Measurements from ENCODE around the gene ALKBH3. TPM values are rescaled to one million over a fixed set of nuclear protein-coding genes. Genes with fewer than 3 reads are reported as not detected.
A peak's percentile ranks its signal among the peaks of the same experiment; 100 is the strongest.

The ALKBH3 gene
- polyA plus RNA-seq (2013, experiment 1 of 2; ENCODE audit: insufficient read length): 30.8 TPM
- polyA plus RNA-seq (2013, experiment 2 of 2; ENCODE audit: insufficient read length): 30.7 TPM

- DNase-seq: peak; percentile 95
Measured at GRCh38 chr11:43880640-43881159, at the start of gene ALKBH3. Gene ALKBH3, plus strand, starts transcription at chr11:43880831. Its CDS starts 1,822 bp downstream, at chr11:43882653.

GRCh38 chr11:43830928-43831440 lies 49.6 kb upstream of the ALKBH3 start:
- peak; percentile 99 for DNase-seq

- no peak for DNase-seq
Measured at GRCh38 chr11:43832536-43832935, 48.1 kb upstream of the ALKBH3 start.

GRCh38 chr11:43833657-43834073 lies 47.0 kb upstream of the ALKBH3 start:
- DNase-seq: peak; percentile 29

GRCh38 chr11:43834286-43834685 lies 46.3 kb upstream of the ALKBH3 start:
- DNase-seq: no peak

GRCh38 chr11:43835104-43835503 lies 45.5 kb upstream of the ALKBH3 start:
- DNase-seq: no peak

GRCh38 chr11:43837879-43838278 lies 42.8 kb upstream of the ALKBH3 start:
- no peak for DNase-seq

- DNase-seq: no peak
Measured at GRCh38 chr11:43842021-43842420, 38.6 kb upstream of the ALKBH3 start.

- DNase-seq: no peak
Measured at GRCh38 chr11:43845816-43846215, 34.8 kb upstream of the ALKBH3 start.

GRCh38 chr11:43852057-43852636 lies 28.5 kb upstream of the ALKBH3 start:
- peak; percentile 75 for DNase-seq

- DNase-seq: no peak
Measured at GRCh38 chr11:43853781-43854180, 26.9 kb upstream of the ALKBH3 start.

- DNase-seq: no peak
Measured at GRCh38 chr11:43856993-43857392, 23.6 kb upstream of the ALKBH3 start.

- no peak for DNase-seq
Measured at GRCh38 chr11:43861141-43861540, 19.5 kb upstream of the ALKBH3 start.

GRCh38 chr11:43866520-43866919 lies 14.1 kb upstream of the ALKBH3 start:
- DNase-seq: peak; percentile 3

- DNase-seq: no peak
Measured at GRCh38 chr11:43866969-43867368, 13.7 kb upstream of the ALKBH3 start.

GRCh38 chr11:43868852-43869567 lies 11.6 kb upstream of the ALKBH3 start:
- DNase-seq: peak; percentile 67

- no peak for DNase-seq
Measured at GRCh38 chr11:43871051-43871450, 9.6 kb upstream of the ALKBH3 start.

GRCh38 chr11:43872995-43873394 lies 7.6 kb upstream of the ALKBH3 start:
- no peak for DNase-seq

GRCh38 chr11:43874078-43874477 lies 6.6 kb upstream of the ALKBH3 start:
- DNase-seq: no peak

- DNase-seq: no peak
Measured at GRCh38 chr11:43874738-43875137, 5.9 kb upstream of the ALKBH3 start.

GRCh38 chr11:43879789-43880639 lies 617 bp upstream of the ALKBH3 start:
- DNase-seq: no peak

- DNase-seq: no peak
Measured at GRCh38 chr11:43892851-43893250, 12.2 kb downstream of the ALKBH3 start.

- no peak for DNase-seq
Measured at GRCh38 chr11:43894546-43894945, 13.9 kb downstream of the ALKBH3 start.
